Endothelial cell of umbilical vein (primary cell): ENCODE data around the gene CACNA1B. TPM values are rescaled to one million over a fixed set of nuclear protein-coding genes. Genes with fewer than 3 reads are reported as not detected.
"Not testable (repeated sequence)": the region's sequence is repeated elsewhere in the genome, so short reads cannot be mapped to it uniquely, and the experiment has no call there.

Experiments used
- BruUV-seq: library from RNA; stranded (reverse); fragments of 400-500 nt; replicated peaks from 2 replicates; lab custom pipeline; 2021; lab: Mats Ljungman, UMichigan
- CTCF ChIA-PET: fragments of 300-600, 350-600 bp; sonication (Branson Sonifier 250); formaldehyde crosslinking; loops from one replicate; lab custom pipeline; 2021; ENCODE audit warnings: antibody characterized with exemption, inconsistent platforms; lab: Charles Lee
- POLR2A ChIA-PET: fragments of 300-600, 350-600 bp; sonication (Branson Sonifier 250); formaldehyde crosslinking; loops from one replicate; lab custom pipeline; 2021; ENCODE audit warnings: antibody characterized with exemption, inconsistent platforms; lab: Charles Lee
- DNase-seq: peaks from one replicate; pipeline ENCODE4 v3.0.0-alpha.2; 2011; ENCODE audit warnings: low read depth, low spot score
- FAIRE-seq: peaks from 2 replicates; lab custom pipeline; 2011; peaks lifted over from hg19 to GRCh38; lab: Jason Lieb, UNC
- H2AFZ ChIP-seq: 2 replicates; pipeline ENCODE4 v1.6.0; 2012; ENCODE audit warnings: low read depth, low read length, control low read depth, inconsistent platforms
- H3K27ac ChIP-seq: 2 replicates; pipeline ENCODE4 v1.5.1; 2011; ENCODE audit warnings: low read depth, mild to moderate bottlenecking, control low read depth, low read length, moderate library complexity; ENCODE audit not compliant: insufficient read depth
- H3K27me3 ChIP-seq, 2 experiments: 2 replicates each; pipeline versions ENCODE4 v1.6.0 to v1.6.1; 2011; ENCODE audit warnings: low read length in 2 of 2, mixed read lengths in 1 of 2; ENCODE audit not compliant: control insufficient read depth in 2 of 2, insufficient read depth in 2 of 2
- H3K36me3 ChIP-seq, 2 experiments: 2 replicates in 1 of 2; 3 replicates in 1 of 2; pipeline ENCODE4 v1.5.1; 2011; ENCODE audit warnings: low read length in 2 of 2, mild to moderate bottlenecking in 1 of 2, moderate library complexity in 1 of 2; ENCODE audit not compliant: control insufficient read depth in 2 of 2, insufficient read depth in 2 of 2; ENCODE audit errors: extremely low read depth in 1 of 2
- H3K4me1 ChIP-seq: 3 replicates; pipeline ENCODE4 v1.5.1; 2011; ENCODE audit warnings: mild to moderate bottlenecking, low read length; ENCODE audit not compliant: control insufficient read depth, insufficient read depth; ENCODE audit errors: extremely low read depth
- H3K4me2 ChIP-seq: 2 replicates; pipeline ENCODE4 v1.6.1; 2011; ENCODE audit warnings: low read length, control low read depth, mixed read lengths; ENCODE audit not compliant: insufficient read depth
- H3K4me3 ChIP-seq, 3 experiments: fragments of 200-600 bp in 1 of 3; sonication (generic), shearing (Covaris generic) in 1 of 3; replicated peaks in 1 of 3; 2 replicates each; pipeline ENCODE4 v1.5.1; 2011 to 2016; ENCODE audit warnings: control low read depth in 3 of 3, low read length in 3 of 3, mild to moderate bottlenecking in 2 of 3, inconsistent platforms in 1 of 3, low read depth in 1 of 3, moderate library complexity in 1 of 3; ENCODE audit not compliant: insufficient read depth in 1 of 3
- H3K79me2 ChIP-seq: 2 replicates; pipeline ENCODE4 v1.6.0; 2012; ENCODE audit warnings: low read length, inconsistent platforms; ENCODE audit not compliant: control insufficient read depth, insufficient read depth
- H3K9ac ChIP-seq: replicated peaks from 2 replicates; pipeline ENCODE3; 2011; ENCODE audit warnings: low read length, control low read depth; ENCODE audit not compliant: insufficient read depth; ENCODE audit errors: extremely low read depth
- H3K9me1 ChIP-seq: replicated peaks from 3 replicates; pipeline ENCODE4 v1.6.0; 2011; ENCODE audit warnings: mild to moderate bottlenecking, low read length; ENCODE audit not compliant: control insufficient read depth, insufficient read depth; ENCODE audit errors: extremely low read depth
- H3K9me3 ChIP-seq: replicated peaks from 2 replicates; pipeline ENCODE4 v1.5.1; 2012; ENCODE audit warnings: low read length, inconsistent platforms; ENCODE audit not compliant: control insufficient read depth, insufficient read depth
- H4K20me1 ChIP-seq: replicated peaks from 2 replicates; pipeline ENCODE3; 2011; ENCODE audit warnings: mild to moderate bottlenecking, low read length; ENCODE audit not compliant: control insufficient read depth, insufficient read depth; ENCODE audit errors: extremely low read depth
- EZH2 ChIP-seq: IDR thresholded peaks from 2 replicates; pipeline ENCODE4 v1.6.1; 2012; ENCODE audit warnings: borderline replicate concordance, low read depth, mild to moderate bottlenecking, moderate library complexity, low read length, inconsistent platforms; ENCODE audit not compliant: severe bottlenecking
- FOS ChIP-seq: IDR thresholded peaks from 2 replicates; pipeline ENCODE4 v1.6.1; 2011; ENCODE audit warnings: mild to moderate bottlenecking, low read length, moderate library complexity, borderline replicate concordance; ENCODE audit not compliant: insufficient read depth
- GATA2 ChIP-seq: IDR thresholded peaks from 2 replicates; pipeline ENCODE4 v1.7.0; 2011; ENCODE audit warnings: low read depth, mild to moderate bottlenecking, moderate library complexity, mixed read lengths, low read length; ENCODE audit not compliant: insufficient read length, insufficient read depth
- JUN ChIP-seq: IDR thresholded peaks from 2 replicates; pipeline ENCODE4 v1.6.1; 2011; ENCODE audit warnings: borderline replicate concordance, low read depth; ENCODE audit not compliant: insufficient read length, insufficient read depth
- MAX ChIP-seq: IDR thresholded peaks from 2 replicates; pipeline ENCODE4 v1.6.1; 2011; ENCODE audit not compliant: insufficient read depth, insufficient read length
- MYC ChIP-seq: IDR thresholded peaks from one replicate; pipeline ENCODE4 v1.6.1; 2011; ENCODE audit warnings: mild to moderate bottlenecking, low read depth, low read length
- POLR2A ChIP-seq: IDR thresholded peaks from 2 replicates; pipeline ENCODE4 v1.6.1; 2012; ENCODE audit warnings: low read depth, mild to moderate bottlenecking, control low read depth, low read length
- POLR2AphosphoS5 ChIP-seq: IDR thresholded peaks from 2 replicates; pipeline ENCODE4 v1.6.1; 2012; ENCODE audit warnings: low read depth, mild to moderate bottlenecking, control low read depth, low read length, moderate library complexity; ENCODE audit not compliant: insufficient read depth
- dilution Hi-C: fragments of 300-500 bp; cut with MboI; formaldehyde crosslinking; loops from one replicate; pipeline ENCODE4 v1.15.0; 2019; ENCODE audit warnings: low sequenced_read_pairs; ENCODE audit not compliant: extremely low pct_ligation_motif_present
- intact Hi-C: fragments of 100-400 bp; cut with micrococcal nuclease; formaldehyde crosslinking; loops from one replicate; pipeline ENCODE4 v1.10.0; 2022
- polyA plus RNA-seq, 4 experiments: library from polyadenylated mRNA; depleted of rRNA in 3 of 4; stranded (reverse) in 3 of 4; unstranded in 1 of 4; fragments of >200 nt; gene quantifications; 2 replicates each; pipeline versions ENCODE4 v1.2.1 to v1.2.3, GENCODE V29; 2011 to 2012; ENCODE audit warnings: missing spikeins in 1 of 4
- total RNA-seq: library from RNA; stranded (reverse); gene quantifications from 2 replicates; pipeline ENCODE4 v1.2.3, GENCODE V29; 2021
- TF ChIP-seq, protein P1 (sequence below), 2 donors: IDR thresholded peaks; 1 replicate in 1 of 2; 2 replicates in 1 of 2; pipeline ENCODE4 v1.5.1; 2011; ENCODE audit warnings: low read length in 2 of 2, mild to moderate bottlenecking in 2 of 2, moderate library complexity in 2 of 2, control low read depth in 1 of 2, inconsistent platforms in 1 of 2, low read depth in 1 of 2; ENCODE audit not compliant: insufficient read depth in 1 of 2; ENCODE audit errors: extremely low read depth in 1 of 2

The CACNA1B gene
- total and polyA plus RNA-seq, 2 donors (not counting 3 experiments of a cell fraction or from before 2014, with no cell fraction given) = 0.11 to 0.41 TPM

DNA sequence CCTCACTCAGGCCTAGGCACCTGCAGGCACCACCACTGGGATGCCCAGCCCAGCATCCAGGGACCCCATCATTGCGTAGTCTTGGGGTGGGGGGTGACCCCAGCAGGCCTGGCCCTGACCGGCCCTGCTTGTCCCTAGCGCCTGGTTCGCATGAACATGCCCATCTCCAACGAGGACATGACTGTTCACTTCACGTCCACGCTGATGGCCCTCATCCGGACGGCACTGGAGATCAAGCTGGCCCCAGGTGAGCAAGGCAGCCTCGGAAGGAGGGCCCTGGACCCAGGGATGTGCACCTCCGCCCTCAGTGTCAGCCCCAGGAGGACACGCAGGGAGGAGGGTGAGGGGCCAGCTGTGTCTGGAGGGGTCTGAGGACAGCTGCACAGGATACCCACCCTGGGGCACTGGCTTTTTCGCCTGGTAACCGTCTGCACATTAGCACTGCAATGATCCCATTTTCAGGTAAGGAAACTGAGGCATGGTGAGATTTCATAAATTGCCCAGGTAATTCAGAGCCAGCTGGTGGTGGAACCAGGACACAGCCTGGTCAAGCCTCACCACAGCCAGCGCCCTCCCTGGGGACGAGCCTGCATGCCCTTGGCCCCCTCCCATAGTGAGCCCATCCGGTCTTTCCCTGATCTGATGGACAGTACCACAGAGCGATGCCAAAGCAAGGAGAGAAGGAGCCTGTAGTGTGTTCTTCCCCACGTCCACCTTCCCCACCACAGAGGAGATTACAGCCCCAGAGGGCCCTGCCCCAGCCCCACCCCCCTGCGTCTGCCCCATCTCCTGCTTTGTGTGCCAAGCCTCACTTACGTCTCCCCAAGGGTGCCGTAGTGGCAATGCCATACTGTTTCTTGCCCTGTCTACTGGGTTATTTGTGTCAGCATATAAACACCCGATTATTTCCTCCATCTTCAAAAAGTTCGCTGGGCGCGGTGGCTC, 228.3 kb downstream of the CACNA1B start:
- Histone ChIP-seq H2AFZ (no peak overlapping the region), H3K9ac (no peak overlapping the region), H3K4me3 (no peak overlapping the region), H3K27ac (no peak overlapping the region), H3K9me3 (peaks cover 4% of the 10 kb centered on the region), H3K4me2 (no peak overlapping the region), H4K20me1 (no peaks in the 10 kb centered on the region), H3K9me1 (no peaks in the 10 kb centered on the region), H3K79me2 (no peaks in the 10 kb centered on the region), H3K36me3 (no peaks in the 10 kb centered on the region), H3K27me3 (no peaks in the 10 kb centered on the region), H3K4me1 (no peaks in the 10 kb centered on the region)
- ChIA-PET CTCF (no interaction called here), POLR2A (no interaction called here)
- no TSS peak for BruUV-seq
- TF ChIP-seq, protein P1, sequence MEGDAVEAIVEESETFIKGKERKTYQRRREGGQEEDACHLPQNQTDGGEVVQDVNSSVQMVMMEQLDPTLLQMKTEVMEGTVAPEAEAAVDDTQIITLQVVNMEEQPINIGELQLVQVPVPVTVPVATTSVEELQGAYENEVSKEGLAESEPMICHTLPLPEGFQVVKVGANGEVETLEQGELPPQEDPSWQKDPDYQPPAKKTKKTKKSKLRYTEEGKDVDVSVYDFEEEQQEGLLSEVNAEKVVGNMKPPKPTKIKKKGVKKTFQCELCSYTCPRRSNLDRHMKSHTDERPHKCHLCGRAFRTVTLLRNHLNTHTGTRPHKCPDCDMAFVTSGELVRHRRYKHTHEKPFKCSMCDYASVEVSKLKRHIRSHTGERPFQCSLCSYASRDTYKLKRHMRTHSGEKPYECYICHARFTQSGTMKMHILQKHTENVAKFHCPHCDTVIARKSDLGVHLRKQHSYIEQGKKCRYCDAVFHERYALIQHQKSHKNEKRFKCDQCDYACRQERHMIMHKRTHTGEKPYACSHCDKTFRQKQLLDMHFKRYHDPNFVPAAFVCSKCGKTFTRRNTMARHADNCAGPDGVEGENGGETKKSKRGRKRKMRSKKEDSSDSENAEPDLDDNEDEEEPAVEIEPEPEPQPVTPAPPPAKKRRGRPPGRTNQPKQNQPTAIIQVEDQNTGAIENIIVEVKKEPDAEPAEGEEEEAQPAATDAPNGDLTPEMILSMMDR (IDR thresholded peaks at IDR 0.05; ENCODE audit: extremely low read depth in 1 of 2, insufficient read depth in 1 of 2, low read depth in 1 of 2, low read length in 2 of 2) = no peak
- TF ChIP-seq JUN (no peak), FOS (no peak), MYC (no peak), GATA2 (no peak), POLR2A (no peak), EZH2 (no peak), POLR2AphosphoS5 (no peak), MAX (no peak)
- intact Hi-C loops = no loop called here
- dilution Hi-C loops = no loop called here
- no peak for FAIRE-seq
- DNase-seq = no peak

DNA sequence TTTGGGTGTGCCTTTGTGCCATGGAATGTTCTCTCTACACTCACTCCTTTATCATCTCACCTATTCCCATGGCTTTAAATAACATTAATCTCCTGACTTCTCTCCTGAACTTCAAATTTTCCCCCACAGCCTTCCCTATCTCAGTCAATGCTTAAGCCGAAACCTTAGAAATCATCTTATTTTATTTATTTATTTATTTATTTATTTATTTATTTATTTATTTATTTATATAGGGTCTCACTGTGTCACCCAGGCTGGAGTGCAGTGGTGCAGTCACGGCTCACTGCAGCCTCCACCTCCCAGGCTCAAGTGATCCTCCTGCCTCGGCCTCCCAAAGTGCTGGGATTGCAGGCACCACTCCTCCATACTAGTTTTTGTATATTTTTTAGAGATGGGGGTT, 229.5 kb downstream of the CACNA1B start:
- H3K36me3 ChIP-seq, CTCF ChIA-PET, dilution Hi-C loops, H3K9ac ChIP-seq, H3K9me1 ChIP-seq, H3K4me2 ChIP-seq, H3K4me1 ChIP-seq, DNase-seq, H3K9me3 ChIP-seq, H4K20me1 ChIP-seq, BruUV-seq, H3K4me3 ChIP-seq, H2AFZ ChIP-seq, FAIRE-seq, POLR2A ChIA-PET, H3K79me2 ChIP-seq, intact Hi-C loops, H3K27me3 ChIP-seq, H3K27ac ChIP-seq: not testable (repeated sequence)
